ENCODE data around the gene ZNF534.
"Not testable (repeated sequence)": the region's sequence is repeated elsewhere in the genome, so short reads cannot be mapped to it uniquely, and the experiment has no call there.

Gene ZNF534

GRCh38 chr19:52494518-52494917, 65.6 kb downstream of the ZNF534 start:
- DNase-seq (ENCODE audit: low read depth in 1 of 2, low spot score in 1 of 2) = no peak

GRCh38 chr19:52498571-52498970, 69.6 kb downstream of the ZNF534 start:
- no peak for DNase-seq (ENCODE audit: low read depth in 1 of 2, low spot score in 1 of 2)

GRCh38 chr19:52500474-52500873, 71.5 kb downstream of the ZNF534 start:
- DNase-seq (ENCODE audit: low read depth in 1 of 2, low spot score in 1 of 2) = not testable (repeated sequence)

GRCh38 chr19:52500991-52501390, 72.0 kb downstream of the ZNF534 start:
- DNase-seq (ENCODE audit: low read depth in 1 of 2, low spot score in 1 of 2) = not testable (repeated sequence)

Data from activated T-helper 1 cell treated with anti-CD3 and anti-CD28 coated beads, Interleukin-2, amount 50 U/mL, for 16 hours (primary cell).